Measurements from ENCODE around the gene OBP2A.

DNA sequence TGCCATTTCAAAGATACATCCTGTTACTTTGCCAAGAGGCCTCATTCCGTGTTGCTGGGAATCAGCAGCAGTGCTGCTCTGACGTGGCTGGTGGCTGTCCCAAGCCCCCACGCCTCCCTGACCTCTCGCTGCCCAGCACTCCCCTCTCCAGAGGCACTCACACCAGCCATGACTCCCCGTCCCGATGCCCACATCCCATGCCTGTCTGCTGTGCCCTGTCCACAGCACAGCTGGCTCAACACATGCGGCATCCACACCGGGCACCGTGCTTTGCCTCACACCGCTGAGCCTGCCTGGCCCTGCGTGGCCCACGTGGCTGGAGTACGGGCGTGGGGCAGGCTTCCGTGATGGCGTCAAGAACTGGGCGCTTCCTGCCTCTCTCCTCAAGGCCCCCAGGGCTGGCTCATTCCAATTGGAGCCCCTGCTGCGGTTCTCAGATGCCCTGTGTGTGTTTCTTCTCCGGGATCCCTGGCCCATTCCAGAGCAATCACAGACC lies 32.5 kb upstream of the OBP2A start:
- TF ChIP-seq, protein P1, sequence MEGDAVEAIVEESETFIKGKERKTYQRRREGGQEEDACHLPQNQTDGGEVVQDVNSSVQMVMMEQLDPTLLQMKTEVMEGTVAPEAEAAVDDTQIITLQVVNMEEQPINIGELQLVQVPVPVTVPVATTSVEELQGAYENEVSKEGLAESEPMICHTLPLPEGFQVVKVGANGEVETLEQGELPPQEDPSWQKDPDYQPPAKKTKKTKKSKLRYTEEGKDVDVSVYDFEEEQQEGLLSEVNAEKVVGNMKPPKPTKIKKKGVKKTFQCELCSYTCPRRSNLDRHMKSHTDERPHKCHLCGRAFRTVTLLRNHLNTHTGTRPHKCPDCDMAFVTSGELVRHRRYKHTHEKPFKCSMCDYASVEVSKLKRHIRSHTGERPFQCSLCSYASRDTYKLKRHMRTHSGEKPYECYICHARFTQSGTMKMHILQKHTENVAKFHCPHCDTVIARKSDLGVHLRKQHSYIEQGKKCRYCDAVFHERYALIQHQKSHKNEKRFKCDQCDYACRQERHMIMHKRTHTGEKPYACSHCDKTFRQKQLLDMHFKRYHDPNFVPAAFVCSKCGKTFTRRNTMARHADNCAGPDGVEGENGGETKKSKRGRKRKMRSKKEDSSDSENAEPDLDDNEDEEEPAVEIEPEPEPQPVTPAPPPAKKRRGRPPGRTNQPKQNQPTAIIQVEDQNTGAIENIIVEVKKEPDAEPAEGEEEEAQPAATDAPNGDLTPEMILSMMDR (IDR thresholded peaks at IDR 0.05): no peak
- no peak for TF ChIP-seq EZH2 (IDR thresholded peaks at IDR 0.05; ENCODE audit: borderline replicate concordance, insufficient read depth, low read depth, low read length, poor library complexity, severe bottlenecking)
